Measurements from ENCODE around the gene AP1G2. TPM values are rescaled to one million over a fixed set of nuclear protein-coding genes. Genes with fewer than 3 reads are reported as not detected.

The AP1G2 gene
- total RNA-seq, 6 donors from 2014 or later, result 73.9 to 418 (median 140) TPM

GRCh38 chr14:23543403-23543802 lies 24.2 kb downstream of the AP1G2 start:
- Histone ChIP-seq H3K27me3 (no peaks in the 10 kb centered on the region), H3K9me3 (no peaks in the 10 kb centered on the region), H3K4me3 (no peak overlapping the region), H3K27ac (no peak overlapping the region), H3K36me3 (no peaks in the 10 kb centered on the region), H3K4me1 (peaks cover 0 to 6% (median 4%) of the 10 kb centered on the region in 4 donors)
- WGBS, 2 donors, result 97 to 99% methylated on average over 5 of the region's 5 CpGs
- ATAC-seq (ENCODE audit: low FRiP score in 2 of 2) (no peak), DNase-seq (no peak)
- TF ChIP-seq EP300 (IDR thresholded peaks at IDR 0.05) (no peak), POLR2A (IDR thresholded peaks at IDR 0.05) (no peak), CTCF (IDR thresholded peaks at IDR 0.05) (no peak), POLR2AphosphoS5 (IDR thresholded peaks at IDR 0.05) (no peak)

- no peaks in the 10 kb centered on the region for H3K27me3 ChIP-seq
- no peaks in the 10 kb centered on the region for H3K9me3 ChIP-seq
- ATAC-seq (ENCODE audit: low FRiP score in 2 of 2) (no peak), DNase-seq (no peak)
- H3K27ac ChIP-seq, result no peak overlapping the region
- no peaks in the 10 kb centered on the region for H3K36me3 ChIP-seq
- no peak overlapping the region for H3K4me3 ChIP-seq
- 77 to 78% methylated on average over 5 of the region's 5 CpGs for WGBS, 2 donors
- H3K4me1 ChIP-seq, result peaks cover 0 to 6% (median 4%) of the 10 kb centered on the region in 4 donors
- TF ChIP-seq EP300 (IDR thresholded peaks at IDR 0.05) (no peak), POLR2AphosphoS5 (IDR thresholded peaks at IDR 0.05) (no peak), CTCF (IDR thresholded peaks at IDR 0.05) (no peak), POLR2A (IDR thresholded peaks at IDR 0.05) (no peak)
These were observed 25.3 kb downstream of the AP1G2 start for GRCh38 chr14:23542261-23542660.

GRCh38 chr14:23540141-23540469 lies 27.5 kb downstream of the AP1G2 start:
- no peak for DNase-seq
- no peak for TF ChIP-seq EP300 (IDR thresholded peaks at IDR 0.05)
- no peak for TF ChIP-seq POLR2A (IDR thresholded peaks at IDR 0.05)
- TF ChIP-seq POLR2AphosphoS5 (IDR thresholded peaks at IDR 0.05), result no peak
- no peak for TF ChIP-seq CTCF (IDR thresholded peaks at IDR 0.05)
- H3K4me1 ChIP-seq, result peaks cover 0 to 5% (median 4%) of the 10 kb centered on the region in 4 donors
- no peaks in the 10 kb centered on the region for H3K9me3 ChIP-seq
- H3K4me3 ChIP-seq, result no peak overlapping the region
- H3K27me3 ChIP-seq, result no peaks in the 10 kb centered on the region
- no peak for ATAC-seq (ENCODE audit: low FRiP score in 2 of 2)
- 92 to 93% methylated on average over 4 of the region's 4 CpGs for WGBS, 2 donors
- H3K36me3 ChIP-seq, result no peaks in the 10 kb centered on the region
- no peak overlapping the region for H3K27ac ChIP-seq

- peak; percentile 70 to 80 for ATAC-seq (ENCODE audit: low FRiP score in 2 of 2)
- TF ChIP-seq EP300 (IDR thresholded peaks at IDR 0.05) (no peak), CTCF (IDR thresholded peaks at IDR 0.05) (peak; percentile 37 to 72 (median 66))
- H3K27ac ChIP-seq, result no peak overlapping the region
- peaks cover 0 to 1% (median 0%) of the 10 kb centered on the region in 4 donors for H3K4me1 ChIP-seq
- peaks cover 0 to 6% (median 0%) of the 10 kb centered on the region in 4 donors for H3K36me3 ChIP-seq
- no peaks in the 10 kb centered on the region for H3K27me3 ChIP-seq
- DNase-seq, result no peak
- WGBS, 2 donors, result 45 to 48% methylated on average over 10 of the region's 10 CpGs
- no peak overlapping the region for H3K4me3 ChIP-seq
- no peaks in the 10 kb centered on the region for H3K9me3 ChIP-seq
These were observed 28.1 kb downstream of the AP1G2 start for GRCh38 chr14:23539248-23540140.

- no peaks in the 10 kb centered on the region for H3K9me3 ChIP-seq
- H3K27ac ChIP-seq, result no peak overlapping the region
- no peaks in the 10 kb centered on the region for H3K27me3 ChIP-seq
- WGBS, 2 donors, result 50 to 64% methylated on average over 7 of the region's 7 CpGs
- no peaks in the 10 kb centered on the region for H3K4me1 ChIP-seq
- DNase-seq, result no peak
- ATAC-seq (ENCODE audit: low FRiP score in 2 of 2), result peak in 1 of 2 donors; percentile 39
- H3K4me3 ChIP-seq, result no peak overlapping the region
- peaks cover 0 to 6% (median 0%) of the 10 kb centered on the region in 4 donors for H3K36me3 ChIP-seq
- no peak for TF ChIP-seq POLR2A (IDR thresholded peaks at IDR 0.05)
- no peak for TF ChIP-seq POLR2AphosphoS5 (IDR thresholded peaks at IDR 0.05)
- TF ChIP-seq EP300 (IDR thresholded peaks at IDR 0.05), result no peak
- TF ChIP-seq CTCF (IDR thresholded peaks at IDR 0.05), result no peak
These were observed 28.8 kb downstream of the AP1G2 start for GRCh38 chr14:23538785-23539184.

Data from upper lobe of left lung (tissue), 6 donors.